ENCODE measurements around the gene ZNF341. TPM values are rescaled to one million over a fixed set of nuclear protein-coding genes. Genes with fewer than 3 reads are reported as not detected.

ZNF341 gene
- total RNA-seq, 2 donors from 2014 or later, result 1.8 to 2.3 TPM

- H3K9me3 ChIP-seq, result no peaks in the 10 kb centered on the region
- no peak overlapping the region for H3K27ac ChIP-seq
- no peaks in the 10 kb centered on the region for H3K27me3 ChIP-seq (replicated peaks; ENCODE audit: insufficient read depth)
- ATAC-seq (ENCODE audit: insufficient number of reproducible peaks, low FRiP score, low read depth) (no peak), DNase-seq (ENCODE audit: low spot score) (no peak)
- no peaks in the 10 kb centered on the region for H3K36me3 ChIP-seq
- no peak overlapping the region for H3K4me3 ChIP-seq
- no peaks in the 10 kb centered on the region for H3K4me1 ChIP-seq (ENCODE audit: control insufficient read depth in 1 of 2, low read depth in 2 of 2)
- TF ChIP-seq, protein P1, sequence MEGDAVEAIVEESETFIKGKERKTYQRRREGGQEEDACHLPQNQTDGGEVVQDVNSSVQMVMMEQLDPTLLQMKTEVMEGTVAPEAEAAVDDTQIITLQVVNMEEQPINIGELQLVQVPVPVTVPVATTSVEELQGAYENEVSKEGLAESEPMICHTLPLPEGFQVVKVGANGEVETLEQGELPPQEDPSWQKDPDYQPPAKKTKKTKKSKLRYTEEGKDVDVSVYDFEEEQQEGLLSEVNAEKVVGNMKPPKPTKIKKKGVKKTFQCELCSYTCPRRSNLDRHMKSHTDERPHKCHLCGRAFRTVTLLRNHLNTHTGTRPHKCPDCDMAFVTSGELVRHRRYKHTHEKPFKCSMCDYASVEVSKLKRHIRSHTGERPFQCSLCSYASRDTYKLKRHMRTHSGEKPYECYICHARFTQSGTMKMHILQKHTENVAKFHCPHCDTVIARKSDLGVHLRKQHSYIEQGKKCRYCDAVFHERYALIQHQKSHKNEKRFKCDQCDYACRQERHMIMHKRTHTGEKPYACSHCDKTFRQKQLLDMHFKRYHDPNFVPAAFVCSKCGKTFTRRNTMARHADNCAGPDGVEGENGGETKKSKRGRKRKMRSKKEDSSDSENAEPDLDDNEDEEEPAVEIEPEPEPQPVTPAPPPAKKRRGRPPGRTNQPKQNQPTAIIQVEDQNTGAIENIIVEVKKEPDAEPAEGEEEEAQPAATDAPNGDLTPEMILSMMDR (IDR thresholded peaks at IDR 0.05), result no peak
These were observed 40.1 kb downstream of the ZNF341 start for GRCh38 chr20:33771938-33772337.

GRCh38 chr20:33772439-33772838 lies 40.6 kb downstream of the ZNF341 start:
- no peak for DNase-seq (ENCODE audit: low spot score)
- Histone ChIP-seq H3K36me3 (no peaks in the 10 kb centered on the region), H3K9me3 (no peaks in the 10 kb centered on the region), H3K4me1 (ENCODE audit: control insufficient read depth in 1 of 2, low read depth in 2 of 2) (no peaks in the 10 kb centered on the region), H3K27me3 (replicated peaks; ENCODE audit: insufficient read depth) (no peaks in the 10 kb centered on the region), H3K4me3 (no peak overlapping the region), H3K27ac (no peak overlapping the region)
- TF ChIP-seq, protein P1 (IDR thresholded peaks at IDR 0.05), result no peak
- ATAC-seq (ENCODE audit: insufficient number of reproducible peaks, low FRiP score, low read depth), result no peak

GRCh38 chr20:33773412-33774089 lies 41.8 kb downstream of the ZNF341 start:
- no peak for DNase-seq (ENCODE audit: low spot score)
- Histone ChIP-seq H3K9me3 (no peaks in the 10 kb centered on the region), H3K27me3 (replicated peaks; ENCODE audit: insufficient read depth) (no peaks in the 10 kb centered on the region), H3K27ac (no peak overlapping the region), H3K4me1 (ENCODE audit: control insufficient read depth in 1 of 2, low read depth in 2 of 2) (no peaks in the 10 kb centered on the region), H3K4me3 (no peak overlapping the region), H3K36me3 (no peaks in the 10 kb centered on the region)
- TF ChIP-seq, protein P1 (IDR thresholded peaks at IDR 0.05), result no peak
- ATAC-seq (ENCODE audit: insufficient number of reproducible peaks, low FRiP score, low read depth), result no peak

DNA sequence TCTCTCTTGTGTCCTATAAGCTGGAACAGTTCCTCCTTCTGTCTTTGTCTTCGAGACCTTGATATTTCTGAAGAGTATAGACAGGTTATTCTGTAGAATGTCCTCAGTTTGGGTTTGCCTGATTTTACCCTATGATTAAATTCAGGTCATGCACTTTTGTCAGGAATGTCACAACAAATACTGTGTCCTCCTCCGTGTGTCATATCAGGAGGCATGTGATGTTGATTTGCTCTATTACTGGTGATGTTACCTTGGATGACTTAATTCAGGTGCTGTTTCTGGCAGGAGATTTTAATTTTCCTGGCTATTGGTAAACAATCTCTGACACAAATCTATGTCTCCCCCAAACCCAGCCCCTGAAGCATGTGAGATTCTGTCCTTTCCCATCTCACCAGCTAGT lies 46.0 kb downstream of the ZNF341 start:
- Histone ChIP-seq H3K36me3 (no peaks in the 10 kb centered on the region), H3K27me3 (replicated peaks; ENCODE audit: insufficient read depth) (no peaks in the 10 kb centered on the region), H3K9me3 (no peaks in the 10 kb centered on the region), H3K4me3 (no peak overlapping the region), H3K27ac (no peak overlapping the region), H3K4me1 (ENCODE audit: control insufficient read depth in 1 of 2, low read depth in 2 of 2) (no peaks in the 10 kb centered on the region)
- ATAC-seq (ENCODE audit: insufficient number of reproducible peaks, low FRiP score, low read depth) (no peak), DNase-seq (ENCODE audit: low spot score) (no peak)
- TF ChIP-seq, protein P1 (IDR thresholded peaks at IDR 0.05), result no peak

GRCh38 chr20:33781133-33781532 lies 49.3 kb downstream of the ZNF341 start:
- no peaks in the 10 kb centered on the region for H3K4me1 ChIP-seq (ENCODE audit: control insufficient read depth in 1 of 2, low read depth in 2 of 2)
- TF ChIP-seq, protein P1 (IDR thresholded peaks at IDR 0.05), result no peak
- ATAC-seq (ENCODE audit: insufficient number of reproducible peaks, low FRiP score, low read depth) (no peak), DNase-seq (ENCODE audit: low spot score) (no peak)
- no peaks in the 10 kb centered on the region for H3K36me3 ChIP-seq
- no peaks in the 10 kb centered on the region for H3K27me3 ChIP-seq (replicated peaks; ENCODE audit: insufficient read depth)
- no peak overlapping the region for H3K27ac ChIP-seq
- no peak overlapping the region for H3K4me3 ChIP-seq
- no peaks in the 10 kb centered on the region for H3K9me3 ChIP-seq
